ENCODE results near the gene IER5. TPM values are rescaled to one million over a fixed set of nuclear protein-coding genes. Genes with fewer than 3 reads are reported as not detected.
A peak's percentile ranks its signal among the peaks of the same experiment; 100 is the strongest.

IER5 gene
- total and polyA plus RNA-seq, 2 of the 13 experiments (the other 11 are each of a cell fraction or from before 2014, with no cell fraction given) = 2.5 to 3.5 TPM

- TF ChIP-seq DMTF1 (CRISPR knock-in tag; IDR thresholded peaks at IDR 0.05) = no peak
- no peak; the same call in 1 of the 2 replicates for TF ChIP-seq ZNF563 (CRISPR knock-in tag; IDR thresholded peaks at IDR 0.05)
- peak; percentile 78 for TF ChIP-seq AHR (CRISPR knock-in tag; IDR thresholded peaks at IDR 0.05)
- TF ChIP-seq KDM3A (CRISPR knock-in tag; IDR thresholded peaks at IDR 0.05; ENCODE audit: low read depth) = 0 out of 2 replicates have a peak, but pooled peaks have one; percentile 38
- no peak for TF ChIP-seq XBP1 (CRISPR knock-in tag; IDR thresholded peaks at IDR 0.05)
- TF ChIP-seq ZFP1 (CRISPR knock-in tag; IDR thresholded peaks at IDR 0.05) = no peak
- no peak for TF ChIP-seq SIX1 (CRISPR knock-in tag; IDR thresholded peaks at IDR 0.05; ENCODE audit: borderline replicate concordance)
- no peak for TF ChIP-seq ZNF510 (CRISPR knock-in tag; IDR thresholded peaks at IDR 0.05; ENCODE audit: low read depth)
- TF ChIP-seq POLR2AphosphoS5 (IDR thresholded peaks at IDR 0.05; ENCODE audit: low read depth, low read length) = no peak
- no peak for TF ChIP-seq ZNF460 (CRISPR knock-in tag; IDR thresholded peaks at IDR 0.05; ENCODE audit: borderline replicate concordance)
- no peak for TF ChIP-seq ZNF652 (CRISPR knock-in tag; IDR thresholded peaks at IDR 0.05; ENCODE audit: borderline replicate concordance, low read depth)
- TF ChIP-seq ARNT2 (CRISPR knock-in tag; IDR thresholded peaks at IDR 0.05; ENCODE audit: low read depth) = no peak; the same call in 1 of the 2 replicates
- TF ChIP-seq ZNF597 (CRISPR knock-in tag; IDR thresholded peaks at IDR 0.05) = no peak
- TF ChIP-seq ZNF580 (CRISPR knock-in tag; IDR thresholded peaks at IDR 0.05; ENCODE audit: borderline replicate concordance, low read depth) = peak; percentile 64; the same call in 1 of the 2 replicates
- peak; percentile 69; the same call in 1 of the 2 replicates for TF ChIP-seq THRA (CRISPR knock-in tag; IDR thresholded peaks at IDR 0.05; ENCODE audit: borderline replicate concordance)
- no peak for TF ChIP-seq ZNF34 (CRISPR knock-in tag; IDR thresholded peaks at IDR 0.05; ENCODE audit: borderline replicate concordance)
- TF ChIP-seq ZXDC (CRISPR knock-in tag; IDR thresholded peaks at IDR 0.05) = no peak
- no peak for TF ChIP-seq ZNF703 (CRISPR knock-in tag; IDR thresholded peaks at IDR 0.05; ENCODE audit: borderline replicate concordance)
- TF ChIP-seq SYNCRIP (IDR thresholded peaks at IDR 0.05; ENCODE audit: insufficient read depth, low read depth, low read length) = no peak
- no peak for TF ChIP-seq TCF7L2 (IDR thresholded peaks at IDR 0.05; ENCODE audit: low read depth, low read length)
- TF ChIP-seq PCBP2 (optimal IDR thresholded peaks at IDR 0.05; ENCODE audit: low read depth, low read length, poor library complexity, severe bottlenecking) = no peak
- peak; percentile 70 for TF ChIP-seq ESRRA (CRISPR knock-in tag; IDR thresholded peaks at IDR 0.05; ENCODE audit: low read depth)
- no peak for TF ChIP-seq SRSF1 (optimal IDR thresholded peaks at IDR 0.05; ENCODE audit: low read depth, low read length)
- no peak for TF ChIP-seq AKAP8 (CRISPR knock-in tag; IDR thresholded peaks at IDR 0.05)
Measured at GRCh38 chr1:181133441-181133951, 45.0 kb downstream of the IER5 start (continued).
